ENCODE measurements around the gene WWOX.

The WWOX gene

GRCh38 chr16:78275420-78275819 is 176.0 kb downstream of the WWOX start:
- no peak for DNase-seq (ENCODE audit: low read depth, low spot score)
- ChIA-PET POLR2A (no interaction called here), CTCF (no interaction called here)
- H3K4me3 ChIP-seq (ENCODE audit: low read depth, low read length): no peak overlapping the region
- TF ChIP-seq CTCF (IDR thresholded peaks at IDR 0.05; ENCODE audit: insufficient read depth, low read length, missing control alignments): no peak

- TF ChIP-seq CTCF (IDR thresholded peaks at IDR 0.05; ENCODE audit: insufficient read depth, low read length, missing control alignments): no peak
- DNase-seq (ENCODE audit: low read depth, low spot score): no peak
- CTCF ChIA-PET: no interaction called here
- POLR2A ChIA-PET: no interaction called here
- H3K4me3 ChIP-seq (ENCODE audit: low read depth, low read length): no peak overlapping the region
Measured at GRCh38 chr16:78277321-78278055, 178.0 kb downstream of the WWOX start.

- ChIA-PET POLR2A (no interaction called here), CTCF (no interaction called here)
- TF ChIP-seq CTCF (IDR thresholded peaks at IDR 0.05; ENCODE audit: insufficient read depth, low read length, missing control alignments): no peak
- no peak overlapping the region for H3K4me3 ChIP-seq (ENCODE audit: low read depth, low read length)
- DNase-seq (ENCODE audit: low read depth, low spot score): no peak
Measured at GRCh38 chr16:78278056-78278450, 178.6 kb downstream of the WWOX start.

GRCh38 chr16:78281115-78281514 is 181.7 kb downstream of the WWOX start:
- no peak overlapping the region for H3K4me3 ChIP-seq (ENCODE audit: low read depth, low read length)

GRCh38 chr16:78283548-78284251 is 184.2 kb downstream of the WWOX start:
- ChIA-PET CTCF (no interaction called here), POLR2A (no interaction called here)
- DNase-seq (ENCODE audit: low read depth, low spot score): no peak
- H3K4me3 ChIP-seq (ENCODE audit: low read depth, low read length): no peak overlapping the region
- no peak for TF ChIP-seq CTCF (IDR thresholded peaks at IDR 0.05; ENCODE audit: insufficient read depth, low read length, missing control alignments)

More at GRCh38 chr16:78281115-78281514, 181.7 kb downstream of the WWOX start:
- POLR2A ChIA-PET: no interaction called here
- CTCF ChIA-PET: no interaction called here
- DNase-seq (ENCODE audit: low read depth, low spot score): no peak
- TF ChIP-seq CTCF (IDR thresholded peaks at IDR 0.05; ENCODE audit: insufficient read depth, low read length, missing control alignments): no peak

GRCh38 chr16:78284326-78284725 is 184.9 kb downstream of the WWOX start:
- no peak for TF ChIP-seq CTCF (IDR thresholded peaks at IDR 0.05; ENCODE audit: insufficient read depth, low read length, missing control alignments)
- DNase-seq (ENCODE audit: low read depth, low spot score): no peak
- CTCF ChIA-PET: no interaction called here
- POLR2A ChIA-PET: no interaction called here
- H3K4me3 ChIP-seq (ENCODE audit: low read depth, low read length): no peak overlapping the region

All from AG04449 (cell line).